ENCODE measurements around the gene SLIT1. TPM values are rescaled to one million over a fixed set of nuclear protein-coding genes. Genes with fewer than 3 reads are reported as not detected.

Gene SLIT1
- total RNA-seq, 4 donors from 2014 or later: under 0.01 to 0.78 (median 0.15) TPM

- no peaks in the 10 kb centered on the region for H3K27me3 ChIP-seq
- H3K9me3 ChIP-seq: no peaks in the 10 kb centered on the region
- no peaks in the 10 kb centered on the region for H3K4me1 ChIP-seq
- intact Hi-C loops (cut with DNase I): no loop called here
- DNase-seq: no peak
- H3K27ac ChIP-seq: no peak overlapping the region
- TF ChIP-seq CTCF (IDR thresholded peaks at IDR 0.05) (no peak), POLR2A (IDR thresholded peaks at IDR 0.05) (no peak)
- no peak overlapping the region for H3K4me3 ChIP-seq (replicated peaks in 1 of 3)
- no peaks in the 10 kb centered on the region for H3K36me3 ChIP-seq
- 90 to 92% methylated on average over 7 of the region's 7 CpGs for WGBS, 2 donors
These were observed 22.6 kb downstream of the SLIT1 start for GRCh38 chr10:97163181-97163580.

DNA sequence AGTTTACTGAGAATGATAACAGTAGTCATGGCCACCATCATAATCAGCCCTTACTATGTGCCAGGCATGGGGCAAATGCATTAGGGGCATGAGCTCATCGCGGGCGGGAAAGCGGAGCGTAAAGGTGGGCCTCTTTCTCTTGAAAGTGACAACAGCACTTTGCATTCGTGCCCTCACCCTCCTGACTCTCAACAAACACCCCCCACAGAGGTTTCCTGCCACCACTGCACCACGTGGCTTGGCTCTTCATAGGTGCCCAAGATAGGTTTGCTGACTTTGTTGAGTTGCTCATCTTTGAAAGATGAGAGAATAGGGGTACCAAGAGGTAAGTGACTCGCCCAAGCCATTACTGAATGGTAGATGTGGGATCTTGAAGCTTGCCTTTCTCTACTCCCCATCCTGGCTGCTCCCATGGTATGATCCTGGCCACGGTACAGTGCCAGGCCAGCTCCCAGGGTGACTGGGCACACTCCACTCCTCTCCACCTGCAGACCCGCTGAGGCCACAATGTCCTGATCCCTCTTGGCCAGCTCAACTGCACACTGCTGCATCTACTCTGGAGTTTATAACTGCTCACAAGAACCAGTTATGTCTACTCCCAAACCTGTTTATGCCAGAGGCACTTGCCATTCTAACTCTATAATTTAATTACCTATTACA is 26.0 kb downstream of the SLIT1 start:
- Histone ChIP-seq H3K27me3 (no peaks in the 10 kb centered on the region), H3K27ac (no peak overlapping the region), H3K9me3 (no peaks in the 10 kb centered on the region), H3K4me1 (no peaks in the 10 kb centered on the region), H3K36me3 (no peaks in the 10 kb centered on the region), H3K4me3 (replicated peaks in 1 of 3) (no peak overlapping the region)
- TF ChIP-seq POLR2A (IDR thresholded peaks at IDR 0.05) (no peak), CTCF (IDR thresholded peaks at IDR 0.05) (no peak)
- no peak for DNase-seq
- intact Hi-C loops (cut with DNase I): no loop called here
- WGBS, 2 donors: 88 to 91% methylated on average over 10 of the region's 10 CpGs

DNA sequence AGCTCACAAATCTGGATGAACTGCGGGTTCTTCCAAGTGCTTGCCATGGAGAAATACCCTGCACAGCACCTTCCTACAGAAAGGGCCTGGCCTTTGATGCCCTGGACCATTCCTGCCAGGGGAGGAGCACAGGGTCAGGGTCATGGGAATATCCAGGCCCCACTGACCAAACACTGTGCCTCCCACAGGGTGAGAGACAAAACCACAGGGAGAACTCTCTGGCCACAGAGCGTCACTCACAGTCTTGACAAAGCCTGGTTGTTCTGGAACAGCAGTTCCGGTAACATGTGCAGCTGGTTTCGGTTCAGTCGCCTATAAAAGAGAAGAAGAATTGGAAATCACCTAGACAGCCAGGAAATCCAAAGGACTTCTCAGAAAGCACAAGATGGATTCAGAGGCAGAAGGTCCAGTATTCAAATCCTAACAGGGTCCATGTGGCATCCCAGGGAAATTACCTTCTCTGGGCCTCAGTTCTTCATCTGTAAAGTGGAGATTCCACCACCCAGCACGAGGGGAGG is 28.1 kb downstream of the SLIT1 start:
- 83 to 93% methylated on average over 6 of the region's 6 CpGs for WGBS, 2 donors

GRCh38 chr10:97154781-97155180 is 31.0 kb downstream of the SLIT1 start:
- no peaks in the 10 kb centered on the region for H3K4me1 ChIP-seq
- DNase-seq: no peak
- H3K36me3 ChIP-seq: no peaks in the 10 kb centered on the region
- no peak overlapping the region for H3K27ac ChIP-seq
- no peaks in the 10 kb centered on the region for H3K9me3 ChIP-seq
- no peak for TF ChIP-seq POLR2A (IDR thresholded peaks at IDR 0.05)
- TF ChIP-seq CTCF (IDR thresholded peaks at IDR 0.05): no peak
- intact Hi-C loops (cut with DNase I): no loop called here
- no peaks in the 10 kb centered on the region for H3K27me3 ChIP-seq
- H3K4me3 ChIP-seq (replicated peaks in 1 of 3): no peak overlapping the region
- 80 to 88% methylated on average over 4 of the region's 4 CpGs for WGBS, 2 donors

More for the DNA sequence above, 28.1 kb downstream of the SLIT1 start:
- H3K4me3 ChIP-seq (replicated peaks in 1 of 3): no peak overlapping the region
- H3K9me3 ChIP-seq: no peaks in the 10 kb centered on the region
- H3K4me1 ChIP-seq: no peaks in the 10 kb centered on the region
- TF ChIP-seq CTCF (IDR thresholded peaks at IDR 0.05) (no peak), POLR2A (IDR thresholded peaks at IDR 0.05) (no peak)
- no peaks in the 10 kb centered on the region for H3K27me3 ChIP-seq
- H3K36me3 ChIP-seq: no peaks in the 10 kb centered on the region
- H3K27ac ChIP-seq: no peak overlapping the region
- intact Hi-C loops (cut with DNase I): no loop called here
- no peak for DNase-seq

GRCh38 chr10:97154162-97154561 is 31.6 kb downstream of the SLIT1 start:
- no peak overlapping the region for H3K27ac ChIP-seq
- no peaks in the 10 kb centered on the region for H3K27me3 ChIP-seq
- DNase-seq: no peak
- no peaks in the 10 kb centered on the region for H3K4me1 ChIP-seq
- intact Hi-C loops (cut with DNase I): no loop called here
- H3K4me3 ChIP-seq (replicated peaks in 1 of 3): no peak overlapping the region
- H3K9me3 ChIP-seq: no peaks in the 10 kb centered on the region
- no peaks in the 10 kb centered on the region for H3K36me3 ChIP-seq
- TF ChIP-seq POLR2A (IDR thresholded peaks at IDR 0.05): no peak
- TF ChIP-seq CTCF (IDR thresholded peaks at IDR 0.05): no peak
- 77 to 81% methylated on average over 4 of the region's 4 CpGs for WGBS, 2 donors

All from thyroid gland (tissue), 4 donors.